HL-60/S4 treated with phorbol 12-myristate 13-acetate at 8.2 ng/mL for 4 days and 3 days (cell line): ENCODE measurements around the gene MAGEA12.
"Not testable (repeated sequence)": the region's sequence is repeated elsewhere in the genome, so short reads cannot be mapped to it uniquely, and the experiment has no call there.

Source experiments
- in situ Hi-C: fragments of 300-500 bp; cut with MboI; formaldehyde crosslinking; loops from 2 replicates; pipeline ENCODE4 v1.15.0; 2022; ENCODE audit warnings: low sequenced_read_pairs

Gene MAGEA12, protein sequence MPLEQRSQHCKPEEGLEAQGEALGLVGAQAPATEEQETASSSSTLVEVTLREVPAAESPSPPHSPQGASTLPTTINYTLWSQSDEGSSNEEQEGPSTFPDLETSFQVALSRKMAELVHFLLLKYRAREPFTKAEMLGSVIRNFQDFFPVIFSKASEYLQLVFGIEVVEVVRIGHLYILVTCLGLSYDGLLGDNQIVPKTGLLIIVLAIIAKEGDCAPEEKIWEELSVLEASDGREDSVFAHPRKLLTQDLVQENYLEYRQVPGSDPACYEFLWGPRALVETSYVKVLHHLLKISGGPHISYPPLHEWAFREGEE

DNA sequence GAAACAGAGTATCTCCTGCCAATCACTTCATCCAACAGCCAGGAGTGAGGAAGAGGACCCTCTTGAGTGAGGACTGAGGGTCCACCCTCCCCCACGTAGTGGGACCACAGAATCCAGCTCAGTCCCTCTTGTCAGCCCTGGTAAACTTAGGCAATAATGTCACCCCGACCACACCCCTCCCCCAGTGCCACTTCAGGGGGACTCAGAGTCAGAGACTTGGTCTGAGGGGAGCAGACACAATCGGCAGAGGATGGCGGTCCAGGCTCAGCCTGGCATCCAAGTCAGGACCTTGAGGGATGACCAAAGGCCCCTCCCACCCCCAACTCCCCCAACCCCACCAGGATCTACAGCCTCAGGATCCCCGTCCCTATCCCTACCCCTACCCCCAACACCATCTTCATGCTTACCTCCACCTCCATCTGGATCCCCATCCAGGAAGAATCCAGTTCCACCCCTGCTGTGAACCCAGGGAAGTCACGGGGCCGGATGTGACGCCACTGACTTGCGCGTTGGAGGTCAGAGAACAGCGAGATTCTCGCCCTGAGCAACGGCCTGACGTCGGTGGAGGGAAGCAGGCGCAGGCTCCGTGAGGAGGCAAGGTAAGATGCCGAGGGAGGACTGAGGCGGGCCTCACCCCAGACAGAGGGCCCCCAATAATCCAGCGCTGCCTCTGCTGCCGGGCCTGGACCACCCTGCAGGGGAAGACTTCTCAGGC is at the start of gene MAGEA12, which contains the start of gene CSAG1:
MAGEA12 (plus strand) TSS at position 497 of the 715 bp plus-strand sequence. CDS start 2,405 bp downstream, outside the sequence.
CSAG1 (minus strand) TSS at position 461 of the 715 bp plus-strand sequence. CDS start 1,261 bp downstream, outside the sequence.
- in situ Hi-C loops, result no loop called here

DNA sequence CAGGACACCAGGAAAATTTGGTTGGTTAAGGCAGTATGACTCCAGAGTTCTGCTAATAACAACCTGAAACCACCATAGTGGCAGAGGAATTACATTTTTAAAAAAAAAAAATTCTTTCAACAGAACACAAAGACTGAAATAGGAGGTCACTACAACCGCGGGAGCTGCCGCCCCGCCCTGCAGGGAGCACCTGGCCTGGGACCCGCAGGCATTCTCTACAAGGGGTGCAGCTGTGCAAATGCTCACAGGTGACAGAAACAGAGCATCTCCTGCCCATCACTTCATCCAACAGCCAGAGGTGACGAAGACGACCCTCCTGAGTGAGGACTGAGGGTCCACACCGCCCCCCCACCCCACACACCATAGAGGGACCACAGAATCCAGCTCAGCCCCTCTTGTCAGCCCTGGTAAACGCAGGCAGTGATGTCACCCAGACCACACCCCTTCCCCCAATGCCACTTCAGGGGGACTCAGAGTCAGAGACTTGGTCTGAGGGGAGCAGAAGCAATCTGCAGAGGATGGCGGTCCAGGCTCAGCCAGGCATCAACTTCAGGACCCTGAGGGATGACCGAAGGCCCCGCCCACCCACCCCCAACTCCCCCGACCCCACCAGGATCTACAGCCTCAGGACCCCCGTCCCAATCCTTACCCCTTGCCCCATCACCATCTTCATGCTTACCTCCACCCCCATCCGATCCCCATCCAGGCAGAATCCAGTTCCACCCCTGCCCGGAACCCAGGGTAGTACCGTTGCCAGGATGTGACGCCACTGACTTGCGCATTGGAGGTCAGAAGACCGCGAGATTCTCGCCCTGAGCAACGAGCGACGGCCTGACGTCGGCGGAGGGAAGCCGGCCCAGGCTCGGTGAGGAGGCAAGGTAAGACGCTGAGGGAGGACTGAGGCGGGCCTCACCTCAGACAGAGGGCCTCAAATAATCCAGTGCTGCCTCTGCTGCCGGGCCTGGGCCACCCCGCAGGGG is 35.3 kb upstream of the MAGEA12 start, which contains the start of gene MAGEA3:
MAGEA3 (plus strand) TSS at position 843 of the 980 bp plus-strand sequence. CDS start 2,039 bp downstream, outside the sequence.
- in situ Hi-C loops, result not testable (repeated sequence)

DNA sequence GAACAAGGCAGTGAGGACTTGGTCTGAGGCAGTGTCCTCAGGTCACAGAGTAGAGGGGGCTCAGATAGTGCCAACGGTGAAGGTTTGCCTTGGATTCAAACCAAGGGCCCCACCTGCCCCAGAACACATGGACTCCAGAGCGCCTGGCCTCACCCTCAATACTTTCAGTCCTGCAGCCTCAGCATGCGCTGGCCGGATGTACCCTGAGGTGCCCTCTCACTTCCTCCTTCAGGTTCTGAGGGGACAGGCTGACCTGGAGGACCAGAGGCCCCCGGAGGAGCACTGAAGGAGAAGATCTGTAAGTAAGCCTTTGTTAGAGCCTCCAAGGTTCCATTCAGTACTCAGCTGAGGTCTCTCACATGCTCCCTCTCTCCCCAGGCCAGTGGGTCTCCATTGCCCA is 33.2 kb upstream of the MAGEA12 start:
- in situ Hi-C loops, result not testable (repeated sequence)

GRCh38 chrX:152706500-152706899 is 27.1 kb upstream of the MAGEA12 start:
- in situ Hi-C loops, result not testable (repeated sequence)

- in situ Hi-C loops, result not testable (repeated sequence)
Observed at GRCh38 chrX:152709173-152709572, 24.4 kb upstream of the MAGEA12 start, which contains the start of gene CSAG2. TSS of gene CSAG2 (minus strand) at chrX:152709273. CDS start at chrX:152709112, 161 bp downstream.

DNA sequence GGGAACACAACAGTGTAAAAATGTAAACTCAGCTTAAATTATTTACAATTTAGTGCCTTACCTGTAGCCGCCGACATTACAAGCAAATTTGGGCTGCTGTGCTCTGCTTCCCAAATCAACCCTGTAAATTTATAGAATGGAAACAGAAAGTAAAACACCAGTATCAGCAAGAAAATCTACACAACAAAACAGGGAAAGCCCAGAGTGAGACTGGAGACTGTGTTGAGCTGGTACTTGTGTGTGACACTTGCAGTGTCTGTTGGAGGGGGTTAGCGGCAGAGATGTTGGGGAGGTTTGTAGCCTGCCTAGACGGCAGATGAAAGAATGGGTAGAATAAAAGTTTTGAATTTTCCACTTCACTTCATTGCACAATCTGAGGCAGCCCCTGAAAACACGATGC is 20.4 kb upstream of the MAGEA12 start:
- in situ Hi-C loops, result not testable (repeated sequence)

DNA sequence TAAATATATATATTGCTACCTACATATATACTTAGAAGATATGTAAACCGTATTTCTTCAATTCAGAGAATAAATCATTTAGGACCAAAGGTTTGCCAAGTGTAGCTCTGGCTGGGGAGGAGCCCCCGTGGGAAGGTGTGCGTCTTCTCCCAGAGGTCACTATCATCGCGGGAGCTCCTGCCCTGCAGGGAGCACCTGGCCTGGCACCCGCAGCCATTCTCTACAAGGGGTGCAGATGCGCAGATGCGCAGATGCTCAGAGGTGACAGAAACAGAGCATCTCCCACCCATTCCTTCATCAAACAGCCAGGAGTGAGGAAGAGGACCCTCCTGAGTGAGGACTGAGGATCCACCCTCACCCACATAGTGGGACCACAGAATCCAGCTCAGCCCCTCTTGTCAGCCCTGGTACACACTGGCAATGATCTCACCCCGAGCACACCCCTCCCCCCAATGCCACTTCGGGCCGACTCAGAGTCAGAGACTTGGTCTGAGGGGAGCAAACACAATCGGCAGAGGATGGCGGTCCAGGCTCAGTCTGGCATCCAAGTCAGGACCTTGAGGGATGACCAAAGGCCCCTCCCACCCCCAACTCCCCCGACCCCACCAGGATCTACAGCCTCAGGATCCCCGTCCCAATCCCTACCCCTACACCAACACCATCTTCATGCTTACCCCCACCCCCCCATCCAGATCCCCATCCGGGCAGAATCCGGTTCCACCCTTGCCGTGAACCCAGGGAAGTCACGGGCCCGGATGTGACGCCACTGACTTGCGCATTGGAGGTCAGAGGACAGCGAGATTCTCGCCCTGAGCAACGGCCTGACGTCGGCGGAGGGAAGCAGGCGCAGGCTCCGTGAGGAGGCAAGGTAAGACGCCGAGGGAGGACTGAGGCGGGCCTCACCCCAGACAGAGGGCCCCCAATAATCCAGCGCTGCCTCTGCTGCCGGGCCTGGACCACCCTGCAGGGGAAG is 19.5 kb upstream of the MAGEA12 start, which contains the start of gene MAGEA2B:
MAGEA2B (plus strand) TSS at position 814 of the 973 bp plus-strand sequence. CDS start 2,479 bp downstream, outside the sequence.
- in situ Hi-C loops, result not testable (repeated sequence)

DNA sequence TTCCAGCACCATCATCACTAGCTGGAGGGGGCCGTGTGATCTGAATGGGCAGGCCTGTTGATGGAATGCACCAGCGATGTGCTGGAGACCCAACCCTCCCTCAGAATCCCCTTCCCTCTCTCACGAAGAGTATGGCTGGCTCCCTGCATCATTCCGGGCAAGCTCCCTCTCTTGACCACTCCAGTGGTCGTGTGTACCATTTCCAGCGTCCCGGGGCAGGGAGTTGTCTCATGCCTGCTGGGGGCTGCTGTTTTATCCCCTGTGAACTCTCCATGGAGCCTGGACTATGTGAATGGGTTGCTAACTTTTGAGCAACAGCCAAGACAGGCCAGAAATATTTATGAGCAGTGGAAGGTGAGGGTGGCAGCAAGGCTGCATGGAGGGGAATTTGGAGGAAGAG is 8.1 kb upstream of the MAGEA12 start:
- in situ Hi-C loops, result no loop called here

GRCh38 chrX:152734143-152734858 is 744 bp downstream of the MAGEA12 start:
- in situ Hi-C loops, result not testable (repeated sequence)

- in situ Hi-C loops, result no loop called here
Observed at GRCh38 chrX:152735101-152735500, 1.5 kb downstream of the MAGEA12 start.

GRCh38 chrX:152735860-152736511 is 2.4 kb downstream of the MAGEA12 start:
- in situ Hi-C loops, result no loop called here

GRCh38 chrX:152736528-152736927 is 3.0 kb downstream of the MAGEA12 start:
- in situ Hi-C loops, result not testable (repeated sequence)

DNA sequence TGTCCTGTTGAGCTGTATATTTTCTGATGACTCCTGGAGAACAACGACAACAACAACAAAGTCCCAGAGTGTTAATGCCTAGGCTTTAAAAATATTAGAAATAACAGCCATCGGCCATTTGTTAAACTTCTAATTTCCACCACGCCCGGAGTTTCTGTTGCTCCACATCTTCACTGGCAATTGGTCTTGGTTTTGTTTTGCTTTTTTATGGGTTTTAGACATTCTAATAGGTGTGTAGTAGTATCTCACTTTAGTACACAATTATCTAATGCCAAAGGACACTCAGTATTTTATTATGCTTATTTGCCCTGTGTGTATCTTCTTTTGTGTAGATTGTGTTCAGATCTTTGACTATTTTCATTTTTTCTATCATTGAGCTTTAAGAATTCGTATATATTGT is 5.0 kb downstream of the MAGEA12 start:
- in situ Hi-C loops, result no loop called here

GRCh38 chrX:152753686-152754650 is 20.4 kb downstream of the MAGEA12 start, which contains the start of gene MAGEA2:
TSS of gene MAGEA2 (minus strand) at chrX:152753842. CDS start at chrX:152751363, 2,479 bp downstream.
- in situ Hi-C loops, result not testable (repeated sequence)

- in situ Hi-C loops, result not testable (repeated sequence)
Observed at GRCh38 chrX:152754871-152755270, 21.3 kb downstream of the MAGEA12 start.

GRCh38 chrX:152758918-152759317 is 25.4 kb downstream of the MAGEA12 start, which contains the start of gene CSAG3:
TSS of gene CSAG3 (plus strand) at chrX:152759218.
- in situ Hi-C loops, result not testable (repeated sequence)

DNA sequence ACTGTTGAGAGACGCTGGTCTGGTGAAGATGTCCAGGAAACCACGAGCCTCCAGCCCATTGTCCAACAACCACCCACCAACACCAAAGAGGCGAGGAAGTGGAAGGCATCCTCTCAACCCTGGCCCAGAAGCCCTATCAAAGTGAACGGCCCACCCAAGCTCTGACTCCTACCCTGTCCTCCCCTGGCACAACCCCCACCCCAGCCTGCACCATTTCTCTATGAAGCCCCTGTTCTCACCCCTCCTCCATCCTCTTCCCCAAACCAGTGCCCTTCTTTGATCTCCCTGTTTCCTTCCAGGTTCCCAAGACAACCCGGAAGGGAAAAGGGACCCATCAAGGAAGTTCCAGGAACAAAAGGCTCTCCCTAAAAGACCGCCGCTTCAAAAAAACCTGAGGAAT is 26.0 kb downstream of the MAGEA12 start:
- in situ Hi-C loops, result not testable (repeated sequence)
